A549 (cell line): ENCODE data around the gene PLPP4. TPM values are rescaled to one million over a fixed set of nuclear protein-coding genes. Genes with fewer than 3 reads are reported as not detected.

Experiments
- ATAC-seq, 2 experiments: fragments of 200-7000 bp in 1 of 2; fragments of >200 bp in 1 of 2; cut with Nextera tagmentation in 1 of 2; cut with Tn5 transposase in 1 of 2; 3 replicates each; pipeline versions ENCODE4 v1.8.0 to v1.9.1; 2018 to 2020; ENCODE audit warnings: mild to moderate bottlenecking in 1 of 2, moderate library complexity in 1 of 2
- CTCF ChIA-PET: fragments of 300-600 bp; sonication (Branson Sonifier 250); formaldehyde crosslinking; extraction: SDS; loops from one replicate; lab custom pipeline; 2021; ENCODE audit warnings: antibody characterized with exemption, inconsistent platforms; lab: Yijun Ruan, JAX
- POLR2A ChIA-PET: fragments of 350-600 bp; formaldehyde crosslinking; extraction: SDS; loops from one replicate; lab custom pipeline; 2021; ENCODE audit warnings: antibody characterized with exemption, inconsistent platforms; lab: Yijun Ruan, JAX
- DNase-seq, 2 experiments: peaks; one replicate each; pipeline versions ENCODE4 v3.0.0 to v3.0.0-alpha.2; 2011 to 2016; ENCODE audit warnings: low read depth in 1 of 2, low spot score in 1 of 2
- FAIRE-seq: peaks from 2 replicates; lab custom pipeline; 2011; peaks lifted over from hg19 to GRCh38; lab: Jason Lieb, UNC
- H3K27ac ChIP-seq, 2 experiments: fragments of >200 bp; sonication (Bioruptor Twin); formaldehyde crosslinking; 3 replicates each; pipeline ENCODE4 v1.5.1; 2016 to 2017
- H3K4me1 ChIP-seq: fragments of >200 bp; sonication (Bioruptor Twin); formaldehyde crosslinking; 3 replicates; pipeline ENCODE4 v1.6.1; 2016
- H3K4me2 ChIP-seq: fragments of >200 bp; sonication (Bioruptor Twin); formaldehyde crosslinking; 3 replicates; pipeline ENCODE4 v1.6.1; 2016
- H3K4me3 ChIP-seq: fragments of >200 bp; sonication (Bioruptor Twin); formaldehyde crosslinking; 3 replicates; pipeline ENCODE4 v1.5.1; 2016
- H3K9me3 ChIP-seq: fragments of >200 bp; sonication (Bioruptor Twin); formaldehyde crosslinking; 3 replicates; pipeline ENCODE4 v1.6.1; 2016
- BHLHE40 ChIP-seq: IDR thresholded peaks from 2 replicates; pipeline ENCODE4 v1.6.1; 2012; ENCODE audit warnings: low read depth, low read length, inconsistent platforms
- CEBPB ChIP-seq, 2 experiments: fragments of >200 bp in 1 of 2; sonication (Bioruptor Twin) in 1 of 2; formaldehyde crosslinking in 1 of 2; IDR thresholded peaks; 2 replicates each; pipeline ENCODE4 v1.6.1; 2012 to 2016
- CHD2 ChIP-seq: fragments of 150-350 bp; IDR thresholded peaks from 2 replicates; pipeline ENCODE4 v1.6.1; 2014; ENCODE audit warnings: low read length; ENCODE audit not compliant: partially characterized antibody
- CTCF ChIP-seq: fragments of >200 bp; sonication (Bioruptor Twin); formaldehyde crosslinking; IDR thresholded peaks from 3 replicates; pipeline ENCODE4 v1.5.1; 2016
- E2F6 ChIP-seq: IDR thresholded peaks from 2 replicates; pipeline ENCODE4 v1.6.1; 2012; ENCODE audit warnings: low read depth, borderline replicate concordance
- EHMT2 ChIP-seq: fragments of 200-600 bp; sonication (generic); IDR thresholded peaks from 2 replicates; pipeline ENCODE4 v1.6.1; 2016; ENCODE audit warnings: antibody characterized with exemption, low read depth, mild to moderate bottlenecking, moderate library complexity
- ELK1 ChIP-seq: fragments of 150-350 bp; IDR thresholded peaks from 2 replicates; pipeline ENCODE4 v1.6.1; 2014; ENCODE audit warnings: low read depth, mild to moderate bottlenecking, low read length
- ESRRA ChIP-seq: fragments of 150-350 bp; IDR thresholded peaks from 2 replicates; pipeline ENCODE4 v1.6.1; 2014; ENCODE audit warnings: mild to moderate bottlenecking, low read length, borderline replicate concordance
- FOSB ChIP-seq: fragments of 250-450 bp; sonication (Bioruptor Pico); IDR thresholded peaks from 2 replicates; pipeline ENCODE4 v1.5.0; 2020; ENCODE audit warnings: mild to moderate bottlenecking, moderate library complexity
- FOSL2 ChIP-seq, 2 experiments: fragments of 450-650 bp in 1 of 2; fragments of >200 bp in 1 of 2; sonication (Bioruptor Twin) in 1 of 2; formaldehyde crosslinking; IDR thresholded peaks; 2 replicates each; pipeline versions ENCODE4 v1.5.0 to v1.6.1; 2016 to 2020; ENCODE audit warnings: mild to moderate bottlenecking in 1 of 2, moderate library complexity in 1 of 2
- FOXS1 ChIP-seq: fragments of 250-450 bp; sonication (Bioruptor Pico); IDR thresholded peaks from 2 replicates; pipeline ENCODE4 v1.5.0; 2020; ENCODE audit warnings: mild to moderate bottlenecking, moderate library complexity
- GATA3 ChIP-seq: IDR thresholded peaks from 2 replicates; pipeline ENCODE4 v1.6.1; 2012; ENCODE audit warnings: borderline replicate concordance
- HOXA7 ChIP-seq: fragments of 250-450 bp; sonication (Bioruptor Pico); IDR thresholded peaks from 2 replicates; pipeline ENCODE4 v1.5.0; 2020; ENCODE audit warnings: mild to moderate bottlenecking, moderate library complexity
- HOXB13 ChIP-seq: fragments of 250-450 bp; sonication (Bioruptor Pico); IDR thresholded peaks from 2 replicates; pipeline ENCODE4 v1.5.0; 2020; ENCODE audit warnings: low read depth, mild to moderate bottlenecking, moderate library complexity
- KDM5A ChIP-seq: fragments of 200-600 bp; sonication (generic); IDR thresholded peaks from 2 replicates; pipeline ENCODE4 v1.6.1; 2016; ENCODE audit warnings: antibody characterized with exemption, mild to moderate bottlenecking
- MAX ChIP-seq: IDR thresholded peaks from 2 replicates; pipeline ENCODE4 v1.6.1; 2012
- NFE2L2 ChIP-seq: fragments of 150-350 bp; conservative IDR thresholded peaks from 2 replicates; pipeline ENCODE4 v1.6.1; 2014; ENCODE audit warnings: low read length
- NR3C1 ChIP-seq: fragments of >200 bp; sonication (Bioruptor Twin); formaldehyde crosslinking; IDR thresholded peaks from 3 replicates; pipeline ENCODE4 v1.6.1; 2017
- POLR2AphosphoS2 ChIP-seq: conservative IDR thresholded peaks from 2 replicates; pipeline ENCODE4 v1.6.1; 2012; ENCODE audit warnings: low read length, improper control_type of control experiment, inconsistent platforms
- RCOR1 ChIP-seq: fragments of 150-350 bp; IDR thresholded peaks from 2 replicates; pipeline ENCODE4 v1.6.1; 2014; ENCODE audit warnings: antibody characterized with exemption, low read length, low read depth
- RFX5 ChIP-seq: fragments of 450-650 bp; IDR thresholded peaks from 2 replicates; pipeline ENCODE4 v1.7.1; 2014; ENCODE audit warnings: antibody characterized with exemption, mild to moderate bottlenecking, moderate library complexity
- WGBS: methylation state at CpG from one replicate; pipeline ENCODE4 v1.1.6; 2017; ENCODE audit errors: missing lambda C conversion rate; 5-methylcytosine and 5-hydroxymethylcytosine counted together
- polyA plus RNA-seq, 4 experiments: library from polyadenylated mRNA; depleted of rRNA in 3 of 4; stranded (reverse); fragments of >200 nt; fragmentation: RNase III in 1 of 4; extraction: RNeasy Plus Mini Kit Qiagen cat#74134 plus additional on column Dnase treatment in 1 of 4; gene quantifications; 2 replicates in 3 of 4; 3 replicates in 1 of 4; pipeline ENCODE4 v1.2.3, GENCODE V29; 2011 to 2017

The PLPP4 gene
- polyA plus RNA-seq, 2 of the 4 experiments (the other 2 are of a cell fraction) = not detected

GRCh38 chr10:120494313-120494710, 37.3 kb downstream of the PLPP4 start:
- TF ChIP-seq EHMT2 (no peak), ESRRA (no peak)
- Histone ChIP-seq H3K4me2 (no peak overlapping the region), H3K9me3 (no peaks in the 10 kb centered on the region), H3K4me1 (no peaks in the 10 kb centered on the region), H3K4me3 (no peak overlapping the region), H3K27ac (no peak overlapping the region)
- DNase-seq (no peak), FAIRE-seq (no peak), ATAC-seq (no peak)
- POLR2A ChIA-PET = no interaction called here
- 10% methylated on average over 6 of the region's 6 CpGs for WGBS
- CTCF ChIA-PET = no interaction called here

- no peak overlapping the region for H3K27ac ChIP-seq
- no peak overlapping the region for H3K4me3 ChIP-seq
- ATAC-seq (no peak), DNase-seq (no peak), FAIRE-seq (no peak)
- WGBS = 4% methylated on average over 5 of the region's 5 CpGs
- CTCF ChIA-PET = interaction anchor here (1.2 kb wide), 1 partner anchor 14 kb away, joined by 3 read pairs; no protein-coding TSS in a partner anchor
- no peaks in the 10 kb centered on the region for H3K4me1 ChIP-seq
- no peak overlapping the region for H3K4me2 ChIP-seq
- TF ChIP-seq CHD2 = no peak
- TF ChIP-seq CTCF = no peak
- TF ChIP-seq FOSB = no peak
- no peak for TF ChIP-seq ELK1
- no peak for TF ChIP-seq NFE2L2
- no peak for TF ChIP-seq KDM5A
- no peak for TF ChIP-seq NR3C1
- TF ChIP-seq BHLHE40 = no peak
- H3K9me3 ChIP-seq = no peaks in the 10 kb centered on the region
- POLR2A ChIA-PET = no interaction called here
Observed at GRCh38 chr10:120495226-120496009, 38.4 kb downstream of the PLPP4 start.

- ChIA-PET CTCF (no interaction called here), POLR2A (no interaction called here)
- 6% methylated on average over 3 of the region's 3 CpGs for WGBS
- Histone ChIP-seq H3K27ac (no peak overlapping the region), H3K9me3 (no peaks in the 10 kb centered on the region), H3K4me1 (no peaks in the 10 kb centered on the region), H3K4me2 (no peak overlapping the region), H3K4me3 (no peak overlapping the region)
- FAIRE-seq (no peak), DNase-seq (no peak), ATAC-seq (no peak)
- no peak for TF ChIP-seq RCOR1
- no peak for TF ChIP-seq GATA3
- TF ChIP-seq POLR2AphosphoS2 = no peak
- TF ChIP-seq MAX = no peak
- TF ChIP-seq HOXA7 (CRISPR knock-in tag) = no peak
- no peak for TF ChIP-seq FOSB
- TF ChIP-seq CEBPB (IDR thresholded peaks at IDR 0.05) = no peak
- no peak for TF ChIP-seq CTCF
- TF ChIP-seq ELK1 = no peak
- TF ChIP-seq RFX5 = no peak
- TF ChIP-seq E2F6 = no peak
- TF ChIP-seq FOXS1 (CRISPR knock-in tag) = no peak
- no peak for TF ChIP-seq FOSL2 (IDR thresholded peaks at IDR 0.05)
- no peak for TF ChIP-seq FOSL2 (CRISPR knock-in tag; IDR thresholded peaks at IDR 0.05)
- TF ChIP-seq HOXB13 = no peak
Observed at GRCh38 chr10:120499883-120500282, 42.9 kb downstream of the PLPP4 start.
